Activated CD4-positive, alpha-beta memory T cell treated with anti-CD3 and anti-CD28 coated beads, Interleukin-2, amount 10 ng/mL, durations not matched to agents 7 days and 5 days (primary cell): Measurements from ENCODE around the gene FBH1. TPM values are rescaled to one million over a fixed set of nuclear protein-coding genes. Genes with fewer than 3 reads are reported as not detected.
"Not testable (repeated sequence)": the region's sequence is repeated elsewhere in the genome, so short reads cannot be mapped to it uniquely, and the experiment has no call there.

Experiments used
- CTCF ChIA-PET: fragments of 350-600 bp; sonication (Branson Sonifier 250); formaldehyde crosslinking; loops from one replicate; lab custom pipeline; 2021; ENCODE audit warnings: antibody characterized with exemption, inconsistent platforms; lab: Charles Lee
- POLR2A ChIA-PET: fragments of 350-600 bp; sonication (Branson Sonifier 250); formaldehyde crosslinking; loops from one replicate; lab custom pipeline; 2021; ENCODE audit warnings: antibody characterized with exemption; lab: Charles Lee
- DNase-seq: peaks from one replicate; pipeline ENCODE4 v3.0.0-alpha.2; 2020
- H3K27ac Mint-ChIP-seq: one replicate; pipeline ENCODE4 v1.8.0; 2021; ENCODE audit warnings: mild to moderate bottlenecking, mixed read lengths
- H3K27me3 Mint-ChIP-seq: one replicate; pipeline ENCODE4 v1.8.0; 2021; ENCODE audit warnings: mixed read lengths
- H3K36me3 Mint-ChIP-seq: one replicate; pipeline ENCODE4 v1.8.0; 2021; ENCODE audit warnings: low read depth, mixed read lengths
- H3K4me1 Mint-ChIP-seq: one replicate; pipeline ENCODE4 v1.8.0; 2021; ENCODE audit warnings: mixed read lengths
- H3K4me3 Mint-ChIP-seq: one replicate; pipeline ENCODE4 v1.8.0; 2021; ENCODE audit warnings: mild to moderate bottlenecking, mixed read lengths
- H3K9me3 Mint-ChIP-seq: one replicate; pipeline ENCODE4 v1.8.0; 2021; ENCODE audit warnings: mixed read lengths
- total RNA-seq, 2 experiments: library from RNA; stranded (reverse); gene quantifications; one replicate each; pipeline ENCODE4 v1.2.3, GENCODE V29; 2021

The FBH1 gene
- 10 to 100 TPM; 54.8 to 61.6 TPM for total RNA-seq

GRCh38 chr10:5889624-5890451 lies at the start of gene FBH1, which contains the start of gene ANKRD16:
TSS of gene FBH1 (plus strand) at chr10:5890243. CDS start at chr10:5890346, 103 bp downstream.
TSS of gene ANKRD16 (minus strand) at chr10:5889893. CDS start at chr10:5889354, 539 bp downstream.
- H3K4me1 Mint-ChIP-seq: peaks cover 47% of the 10 kb centered on the region
- peak within 1 kb of the TSS; percentile 91 for H3K4me3 Mint-ChIP-seq
- H3K36me3 Mint-ChIP-seq: peaks cover 38% of the 10 kb centered on the region

GRCh38 chr10:5840314-5841307 lies 49.4 kb upstream of the FBH1 start:
- CTCF ChIA-PET: no interaction called here
- no peak for DNase-seq
- POLR2A ChIA-PET: interaction anchor here (0.6 kb wide), 1 partner anchor 64 kb away, joined by 3 read pairs; no protein-coding TSS in a partner anchor
- Mint-ChIP-seq H3K9me3 (no peaks in the 10 kb centered on the region), H3K4me3 (no peak overlapping the region), H3K36me3 (no peaks in the 10 kb centered on the region), H3K4me1 (peaks cover 4% of the 10 kb centered on the region), H3K27ac (no peak overlapping the region), H3K27me3 (peaks cover 5% of the 10 kb centered on the region)

More at GRCh38 chr10:5889624-5890451, at the start of gene FBH1, which contains the start of gene ANKRD16:
- no peaks in the 10 kb centered on the region for H3K9me3 Mint-ChIP-seq
- H3K27ac Mint-ChIP-seq: peak within 1 kb of the TSS; percentile 68
- POLR2A ChIA-PET: interaction anchor here (0.7 to 4.3 kb wide), 18 partner anchors 9 to 221 kb away, joined by 3 to 42 read pairs (median 4); partner anchors contain the start of genes GDI2, IL15RA and TASOR2
- CTCF ChIA-PET: interaction anchor here (0.9 to 1.7 kb wide), 9 partner anchors 12 to 255 kb away, joined by 3 to 9 read pairs (median 5); partner anchors contain the start of genes GDI2, IL15RA and TASOR2
- DNase-seq: peak; percentile 98
- H3K27me3 Mint-ChIP-seq: no peaks in the 10 kb centered on the region

- H3K4me3 Mint-ChIP-seq: no peak overlapping the region
- peaks cover 5% of the 10 kb centered on the region for H3K27me3 Mint-ChIP-seq
- H3K27ac Mint-ChIP-seq: no peak overlapping the region
- ChIA-PET CTCF (interaction anchor here (0.6 kb wide), 1 partner anchor 28 kb away, joined by 3 read pairs; no protein-coding TSS in a partner anchor), POLR2A (no interaction called here)
- no peaks in the 10 kb centered on the region for H3K36me3 Mint-ChIP-seq
- peaks cover 10% of the 10 kb centered on the region for H3K4me1 Mint-ChIP-seq
- H3K9me3 Mint-ChIP-seq: no peaks in the 10 kb centered on the region
- no peak for DNase-seq
Observed at GRCh38 chr10:5841965-5842364, 48.1 kb upstream of the FBH1 start.

GRCh38 chr10:5843686-5844344 lies 46.2 kb upstream of the FBH1 start:
- no peak for DNase-seq
- ChIA-PET POLR2A (interaction anchor here (0.8 to 1.9 kb wide), 4 partner anchors 9 to 30 kb away, joined by 3 to 7 read pairs (median 3); partner anchors contain the start of gene GDI2), CTCF (interaction anchor here (0.7 to 1.2 kb wide), 4 partner anchors 14 to 214 kb away, joined by 3 to 4 read pairs (median 4); no protein-coding TSS in a partner anchor)
- H3K4me1 Mint-ChIP-seq: peaks cover 10% of the 10 kb centered on the region
- no peak overlapping the region for H3K27ac Mint-ChIP-seq
- no peak overlapping the region for H3K4me3 Mint-ChIP-seq
- H3K9me3 Mint-ChIP-seq: no peaks in the 10 kb centered on the region
- H3K36me3 Mint-ChIP-seq: no peaks in the 10 kb centered on the region
- H3K27me3 Mint-ChIP-seq: peaks cover 5% of the 10 kb centered on the region

GRCh38 chr10:5844345-5845055 lies 45.5 kb upstream of the FBH1 start:
- H3K36me3 Mint-ChIP-seq: no peaks in the 10 kb centered on the region
- no peaks in the 10 kb centered on the region for H3K9me3 Mint-ChIP-seq
- ChIA-PET CTCF (interaction anchor here (1.0 to 1.2 kb wide), 3 partner anchors 14 to 215 kb away, joined by 3 to 4 read pairs (median 4); no protein-coding TSS in a partner anchor), POLR2A (interaction anchor here (0.9 to 1.9 kb wide), 4 partner anchors 9 to 69 kb away, joined by 3 to 7 read pairs (median 3); partner anchors contain the start of gene GDI2)
- peaks cover 10% of the 10 kb centered on the region for H3K4me1 Mint-ChIP-seq
- DNase-seq: no peak
- peaks cover 5% of the 10 kb centered on the region for H3K27me3 Mint-ChIP-seq
- H3K4me3 Mint-ChIP-seq: no peak overlapping the region
- no peak overlapping the region for H3K27ac Mint-ChIP-seq

GRCh38 chr10:5846667-5847066 lies 43.4 kb upstream of the FBH1 start:
- H3K27ac Mint-ChIP-seq, H3K27me3 Mint-ChIP-seq, DNase-seq, H3K4me3 Mint-ChIP-seq, H3K9me3 Mint-ChIP-seq, CTCF ChIA-PET, H3K36me3 Mint-ChIP-seq: not testable (repeated sequence)
- POLR2A ChIA-PET: interaction anchor here (0.6 kb wide), 1 partner anchor 7 kb away, joined by 3 read pairs; no protein-coding TSS in a partner anchor
- peaks cover 10% of the 10 kb centered on the region for H3K4me1 Mint-ChIP-seq

GRCh38 chr10:5854131-5854475 lies 35.9 kb upstream of the FBH1 start:
- CTCF ChIA-PET: no interaction called here
- DNase-seq: no peak
- no peak overlapping the region for H3K27ac Mint-ChIP-seq
- no peak overlapping the region for H3K4me3 Mint-ChIP-seq
- H3K9me3 Mint-ChIP-seq: no peaks in the 10 kb centered on the region
- peaks cover 4% of the 10 kb centered on the region for H3K27me3 Mint-ChIP-seq
- no peaks in the 10 kb centered on the region for H3K4me1 Mint-ChIP-seq
- no peaks in the 10 kb centered on the region for H3K36me3 Mint-ChIP-seq
- POLR2A ChIA-PET: interaction anchor here (0.6 kb wide), 1 partner anchor 41 kb away, joined by 3 read pairs; the partner anchor contains the start of gene GDI2

GRCh38 chr10:5855979-5856700 lies 33.9 kb upstream of the FBH1 start:
- DNase-seq: no peak
- H3K27me3 Mint-ChIP-seq: peaks cover 4% of the 10 kb centered on the region
- H3K4me3 Mint-ChIP-seq: no peak overlapping the region
- H3K4me1 Mint-ChIP-seq: no peaks in the 10 kb centered on the region
- H3K9me3 Mint-ChIP-seq: no peaks in the 10 kb centered on the region
- ChIA-PET POLR2A (no interaction called here), CTCF (no interaction called here)
- H3K27ac Mint-ChIP-seq: no peak overlapping the region
- no peaks in the 10 kb centered on the region for H3K36me3 Mint-ChIP-seq

- H3K36me3 Mint-ChIP-seq: no peaks in the 10 kb centered on the region
- H3K9me3 Mint-ChIP-seq: no peaks in the 10 kb centered on the region
- no peak for DNase-seq
- H3K27me3 Mint-ChIP-seq: peaks cover 4% of the 10 kb centered on the region
- CTCF ChIA-PET: no interaction called here
- no peaks in the 10 kb centered on the region for H3K4me1 Mint-ChIP-seq
- no peak overlapping the region for H3K4me3 Mint-ChIP-seq
- no peak overlapping the region for H3K27ac Mint-ChIP-seq
- POLR2A ChIA-PET: no interaction called here
Observed at GRCh38 chr10:5856701-5857004, 33.4 kb upstream of the FBH1 start.

- Mint-ChIP-seq H3K27me3 (peaks cover 4% of the 10 kb centered on the region), H3K9me3 (no peaks in the 10 kb centered on the region), H3K27ac (no peak overlapping the region), H3K36me3 (no peaks in the 10 kb centered on the region), H3K4me3 (no peak overlapping the region), H3K4me1 (no peaks in the 10 kb centered on the region)
- DNase-seq: no peak
- ChIA-PET CTCF (interaction anchor here (1.6 kb wide), 1 partner anchor 15 kb away, joined by 4 read pairs; no protein-coding TSS in a partner anchor), POLR2A (no interaction called here)
Observed at GRCh38 chr10:5858811-5859210, 31.2 kb upstream of the FBH1 start.

- H3K27ac Mint-ChIP-seq: no peak overlapping the region
Observed at GRCh38 chr10:5860066-5860465, 30.0 kb upstream of the FBH1 start.

More at GRCh38 chr10:5860066-5860465, 30.0 kb upstream of the FBH1 start:
- POLR2A ChIA-PET: no interaction called here
- DNase-seq: no peak
- CTCF ChIA-PET: interaction anchor here (0.7 kb wide), 1 partner anchor 408 kb away, joined by 3 read pairs; no protein-coding TSS in a partner anchor
- Mint-ChIP-seq H3K4me3 (no peak overlapping the region), H3K36me3 (no peaks in the 10 kb centered on the region), H3K27me3 (peaks cover 1% of the 10 kb centered on the region), H3K9me3 (no peaks in the 10 kb centered on the region), H3K4me1 (no peaks in the 10 kb centered on the region)
